ENCODE measurements around the gene SPTBN1.

Gene SPTBN1

GRCh38 chr2:54549430-54549829 lies 93.3 kb downstream of the SPTBN1 start:
- TF ChIP-seq CTCF (conservative IDR thresholded peaks at IDR 0.05; ENCODE audit: low read depth, low read length), result no peak
- H3K4me3 ChIP-seq (ENCODE audit: low read depth, low read length), result no peak overlapping the region
- DNase-seq (ENCODE audit: low read depth), result no peak

- H3K4me3 ChIP-seq (ENCODE audit: low read depth, low read length), result no peak overlapping the region
- no peak for DNase-seq (ENCODE audit: low read depth)
- TF ChIP-seq CTCF (conservative IDR thresholded peaks at IDR 0.05; ENCODE audit: low read depth, low read length), result no peak
Measured at GRCh38 chr2:54549917-54550518, 93.9 kb downstream of the SPTBN1 start.

- TF ChIP-seq CTCF (conservative IDR thresholded peaks at IDR 0.05; ENCODE audit: low read depth, low read length), result no peak
- DNase-seq (ENCODE audit: low read depth), result no peak
Measured at GRCh38 chr2:54550547-54550946, 94.4 kb downstream of the SPTBN1 start.

GRCh38 chr2:54551123-54551756 lies 95.1 kb downstream of the SPTBN1 start:
- TF ChIP-seq CTCF (conservative IDR thresholded peaks at IDR 0.05; ENCODE audit: low read depth, low read length), result no peak
- no peak overlapping the region for H3K4me3 ChIP-seq (ENCODE audit: low read depth, low read length)
- DNase-seq (ENCODE audit: low read depth), result no peak

More at GRCh38 chr2:54550547-54550946, 94.4 kb downstream of the SPTBN1 start:
- H3K4me3 ChIP-seq (ENCODE audit: low read depth, low read length), result no peak overlapping the region

- no peak overlapping the region for H3K4me3 ChIP-seq (ENCODE audit: low read depth, low read length)
- no peak for DNase-seq (ENCODE audit: low read depth)
- TF ChIP-seq CTCF (conservative IDR thresholded peaks at IDR 0.05; ENCODE audit: low read depth, low read length), result no peak
Measured at GRCh38 chr2:54553075-54553474, 96.9 kb downstream of the SPTBN1 start.

GRCh38 chr2:54553775-54554174 lies 97.6 kb downstream of the SPTBN1 start:
- no peak overlapping the region for H3K4me3 ChIP-seq (ENCODE audit: low read depth, low read length)
- no peak for TF ChIP-seq CTCF (conservative IDR thresholded peaks at IDR 0.05; ENCODE audit: low read depth, low read length)
- no peak for DNase-seq (ENCODE audit: low read depth)

- no peak for DNase-seq (ENCODE audit: low read depth)
- no peak for TF ChIP-seq CTCF (conservative IDR thresholded peaks at IDR 0.05; ENCODE audit: low read depth, low read length)
- no peak overlapping the region for H3K4me3 ChIP-seq (ENCODE audit: low read depth, low read length)
Measured at GRCh38 chr2:54555318-54555837, 99.3 kb downstream of the SPTBN1 start.
